Heart left ventricle (tissue), 13 donors: ENCODE measurements around the gene CREB3.

ENCODE experiments used
- POLR2A ChIP-seq, 2 donors: fragments of 450-650 bp; IDR thresholded peaks; one replicate each; pipeline ENCODE4 v1.6.1; 2017; ENCODE audit warnings: antibody characterized with exemption in 2 of 2, mild to moderate bottlenecking in 2 of 2, moderate library complexity in 2 of 2
- TF ChIP-seq, protein P1 (sequence below), 12 donors: fragments of 200-600 bp; sonication (generic) in 4 of 12; IDR thresholded peaks; one replicate each; pipeline versions ENCODE4 v1.5.0 to v1.8.0; 2018 to 2022; ENCODE audit warnings: antibody characterized with exemption in 12 of 12, mild to moderate bottlenecking in 5 of 12
- donor health status: ischemic (EF 13 %, LVEDD 7.1; RV severe dilation, severe dysfunction).
- donor health status: DM: no; HTN: yes; CAD: no.
- donor health status: DM: no; HTN: no; CAD: no.
- donor health status: ischemic (EF 25% LVEDD 6.9; RV normal size, moderate dysfunction).
- donor health status: ischemic (EF 25% LVEDD 5.7; RV mildly dilated, moderate dysfunction).
- donor health status: ischemic (EF 35%, LVEDD 5.7; RV mildly dilated, moderate dysfunction).
- donor health status: nonischemic (EF 11% LVEDD 7.7; RV severe dilation, severe dysfunction).
- donor health status: DM: yes; HTN: yes; CAD: no.
- donor health status: PGD.
- donor health status: ischemic (EF 29% LVEDD 5.4; RV normal size, mild dysfunction).
- donor health status: nonischemic (EF 23%, LVEDD 6.1; RV moderate dilation, normal function).

DNA sequence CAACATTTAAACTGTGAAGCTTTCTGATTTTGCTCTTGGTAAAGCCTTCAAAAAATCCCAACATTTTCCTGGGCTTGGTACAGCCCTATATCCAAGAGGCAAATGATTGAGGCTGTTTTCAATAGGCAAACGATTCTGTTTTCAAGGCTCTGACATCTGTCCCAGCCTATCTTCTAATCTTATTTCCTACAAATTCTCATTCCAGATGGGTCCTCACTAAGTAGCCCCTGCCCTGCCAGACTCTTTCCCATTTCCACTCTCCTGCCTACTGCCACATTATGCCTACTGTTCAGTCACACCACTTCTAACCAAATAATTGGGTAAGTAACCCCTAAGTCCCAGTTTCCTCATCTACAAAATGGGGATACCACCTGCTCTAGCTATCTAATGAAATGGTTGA lies 13.1 kb downstream of the CREB3 start:
- TF ChIP-seq, protein P1, sequence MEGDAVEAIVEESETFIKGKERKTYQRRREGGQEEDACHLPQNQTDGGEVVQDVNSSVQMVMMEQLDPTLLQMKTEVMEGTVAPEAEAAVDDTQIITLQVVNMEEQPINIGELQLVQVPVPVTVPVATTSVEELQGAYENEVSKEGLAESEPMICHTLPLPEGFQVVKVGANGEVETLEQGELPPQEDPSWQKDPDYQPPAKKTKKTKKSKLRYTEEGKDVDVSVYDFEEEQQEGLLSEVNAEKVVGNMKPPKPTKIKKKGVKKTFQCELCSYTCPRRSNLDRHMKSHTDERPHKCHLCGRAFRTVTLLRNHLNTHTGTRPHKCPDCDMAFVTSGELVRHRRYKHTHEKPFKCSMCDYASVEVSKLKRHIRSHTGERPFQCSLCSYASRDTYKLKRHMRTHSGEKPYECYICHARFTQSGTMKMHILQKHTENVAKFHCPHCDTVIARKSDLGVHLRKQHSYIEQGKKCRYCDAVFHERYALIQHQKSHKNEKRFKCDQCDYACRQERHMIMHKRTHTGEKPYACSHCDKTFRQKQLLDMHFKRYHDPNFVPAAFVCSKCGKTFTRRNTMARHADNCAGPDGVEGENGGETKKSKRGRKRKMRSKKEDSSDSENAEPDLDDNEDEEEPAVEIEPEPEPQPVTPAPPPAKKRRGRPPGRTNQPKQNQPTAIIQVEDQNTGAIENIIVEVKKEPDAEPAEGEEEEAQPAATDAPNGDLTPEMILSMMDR (IDR thresholded peaks at IDR 0.05) = no peak
- no peak for TF ChIP-seq POLR2A (IDR thresholded peaks at IDR 0.05)
